ENCODE results near the gene SCNN1B. TPM values are rescaled to one million over a fixed set of nuclear protein-coding genes. Genes with fewer than 3 reads are reported as not detected.
"Not testable (repeated sequence)": the region's sequence is repeated elsewhere in the genome, so short reads cannot be mapped to it uniquely, and the experiment has no call there.

The SCNN1B gene
- 10 to 100 TPM; 46.0 to 99.9 TPM for polyA plus RNA-seq

- WGBS, 2 donors = 2 to 3% methylated on average over 55 to 81 of the region's 81 CpGs
- Histone ChIP-seq H3K36me3 (ENCODE audit: control insufficient read depth in 2 of 2, insufficient read depth in 2 of 2, low read length in 1 of 2) (peaks cover 0 to 6% of the 10 kb centered on the region in 2 donors), H3K27me3 (ENCODE audit: control insufficient read depth in 1 of 2, insufficient read depth in 2 of 2, low read length in 2 of 2) (no peaks in the 10 kb centered on the region), H3K4me1 (ENCODE audit: control insufficient read depth in 2 of 2, insufficient read depth in 2 of 2, low read length in 1 of 2) (peaks cover 0 to 9% of the 10 kb centered on the region in 2 donors), H3K9me3 (ENCODE audit: control insufficient read depth in 2 of 2, insufficient read depth in 1 of 2, low read depth in 1 of 2, low read length in 1 of 2) (no peaks in the 10 kb centered on the region), H3K27ac (ENCODE audit: low read depth in 2 of 2, low read length in 1 of 2) (peak within 1 kb of the TSS; percentile 40 to 52), H3K4me3 (ENCODE audit: low read depth in 1 of 2, low read length in 2 of 2) (peak within 1 kb of the TSS; percentile 61 to 65)
Measured at GRCh38 chr16:23302045-23302956, at the start of gene SCNN1B. TSS of gene SCNN1B (plus strand) at chr16:23302302. CDS start at chr16:23348600, 46,298 bp downstream.

GRCh38 chr16:23252310-23252709, 49.8 kb upstream of the SCNN1B start:
- H3K4me3 ChIP-seq (ENCODE audit: low read depth in 1 of 2, low read length in 2 of 2) = no peak overlapping the region
- peaks cover 0 to 3% of the 10 kb centered on the region in 2 donors for H3K4me1 ChIP-seq (ENCODE audit: control insufficient read depth in 2 of 2, insufficient read depth in 2 of 2, low read length in 1 of 2)
- no peaks in the 10 kb centered on the region for H3K36me3 ChIP-seq (ENCODE audit: control insufficient read depth in 2 of 2, insufficient read depth in 2 of 2, low read length in 1 of 2)
- H3K27me3 ChIP-seq (ENCODE audit: control insufficient read depth in 1 of 2, insufficient read depth in 2 of 2, low read length in 2 of 2) = no peaks in the 10 kb centered on the region
- no peak overlapping the region for H3K27ac ChIP-seq (ENCODE audit: low read depth in 2 of 2, low read length in 1 of 2)
- WGBS, 2 donors = 82 to 86% methylated on average over 5 of the region's 5 CpGs
- no peaks in the 10 kb centered on the region for H3K9me3 ChIP-seq (ENCODE audit: control insufficient read depth in 2 of 2, insufficient read depth in 1 of 2, low read depth in 1 of 2, low read length in 1 of 2)

DNA sequence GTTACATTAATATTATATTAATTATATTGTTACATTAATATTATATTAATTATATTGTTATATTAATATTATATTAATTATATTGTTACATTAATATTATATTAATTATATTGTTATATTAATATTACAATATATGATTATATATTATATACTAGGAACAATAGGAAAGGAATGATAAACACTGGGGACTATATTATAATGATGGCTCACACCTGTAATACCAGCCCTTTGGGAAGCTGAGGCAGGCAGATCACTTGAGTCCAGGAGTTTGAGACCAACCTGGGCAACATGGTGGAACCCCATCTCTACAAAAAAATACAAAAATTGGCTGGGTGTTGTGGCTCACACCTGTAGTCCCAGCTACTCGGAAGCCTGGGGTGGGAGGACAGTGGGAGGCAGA, 48.5 kb upstream of the SCNN1B start:
- not testable (repeated sequence) for H3K36me3 ChIP-seq (ENCODE audit: control insufficient read depth in 2 of 2, insufficient read depth in 2 of 2, low read length in 1 of 2); H3K27me3 ChIP-seq (ENCODE audit: control insufficient read depth in 1 of 2, insufficient read depth in 2 of 2, low read length in 2 of 2)

DNA sequence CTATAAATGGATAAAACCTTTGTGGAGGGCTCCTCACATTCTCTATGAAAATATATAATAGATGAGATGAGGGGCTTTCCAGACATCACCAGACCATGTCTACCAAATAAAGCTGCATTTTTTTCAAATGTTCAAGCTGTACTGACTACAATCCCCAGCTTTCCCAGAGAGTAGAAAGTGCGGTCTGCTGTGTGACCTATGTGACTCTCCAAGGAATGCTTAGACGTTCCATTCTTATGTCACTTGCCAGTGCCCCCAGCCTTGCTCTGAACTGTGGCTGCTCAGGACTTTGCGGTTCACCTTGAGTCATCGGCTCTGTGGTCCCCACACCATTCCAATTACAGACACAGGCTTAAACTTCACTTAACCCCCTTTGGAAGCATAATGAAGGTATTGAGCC, 47.8 kb upstream of the SCNN1B start:
- Histone ChIP-seq H3K4me3 (ENCODE audit: low read depth in 1 of 2, low read length in 2 of 2) (no peak overlapping the region), H3K27ac (ENCODE audit: low read depth in 2 of 2, low read length in 1 of 2) (no peak overlapping the region), H3K36me3 (ENCODE audit: control insufficient read depth in 2 of 2, insufficient read depth in 2 of 2, low read length in 1 of 2) (no peaks in the 10 kb centered on the region), H3K27me3 (ENCODE audit: control insufficient read depth in 1 of 2, insufficient read depth in 2 of 2, low read length in 2 of 2) (no peaks in the 10 kb centered on the region), H3K9me3 (ENCODE audit: control insufficient read depth in 2 of 2, insufficient read depth in 1 of 2, low read depth in 1 of 2, low read length in 1 of 2) (no peaks in the 10 kb centered on the region), H3K4me1 (ENCODE audit: control insufficient read depth in 2 of 2, insufficient read depth in 2 of 2, low read length in 1 of 2) (peaks cover 0 to 9% of the 10 kb centered on the region in 2 donors)
- 66 to 67% methylated on average over 4 of the region's 4 CpGs for WGBS, 2 donors

More for the DNA sequence above, 48.5 kb upstream of the SCNN1B start:
- not testable (repeated sequence) for H3K9me3 ChIP-seq (ENCODE audit: control insufficient read depth in 2 of 2, insufficient read depth in 1 of 2, low read depth in 1 of 2, low read length in 1 of 2); H3K27ac ChIP-seq (ENCODE audit: low read depth in 2 of 2, low read length in 1 of 2); H3K4me3 ChIP-seq (ENCODE audit: low read depth in 1 of 2, low read length in 2 of 2); H3K4me1 ChIP-seq (ENCODE audit: control insufficient read depth in 2 of 2, insufficient read depth in 2 of 2, low read length in 1 of 2)
- 84 to 91% methylated on average over 1 of the region's 1 CpG for WGBS, 2 donors

DNA sequence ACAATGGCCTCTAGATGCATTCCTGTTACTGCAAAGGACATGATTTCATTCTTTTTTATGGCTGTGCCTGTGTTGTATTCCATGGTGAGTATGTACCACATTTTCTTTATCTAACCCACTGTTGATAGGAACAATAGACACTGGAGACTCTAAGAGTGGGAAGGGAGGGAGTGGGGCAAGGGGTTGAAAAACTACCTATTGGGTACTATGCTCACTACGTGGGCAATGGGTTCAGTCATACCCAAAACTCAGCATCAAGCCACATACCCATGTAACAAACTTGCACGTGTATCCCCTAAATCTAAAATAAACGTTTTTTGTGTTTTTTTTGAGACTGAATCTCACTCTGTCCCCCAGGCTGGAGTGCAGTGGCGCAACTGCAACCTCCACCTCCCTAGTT, 47.1 kb upstream of the SCNN1B start:
- WGBS, 2 donors = 59 to 66% methylated on average over 4 of the region's 4 CpGs

DNA sequence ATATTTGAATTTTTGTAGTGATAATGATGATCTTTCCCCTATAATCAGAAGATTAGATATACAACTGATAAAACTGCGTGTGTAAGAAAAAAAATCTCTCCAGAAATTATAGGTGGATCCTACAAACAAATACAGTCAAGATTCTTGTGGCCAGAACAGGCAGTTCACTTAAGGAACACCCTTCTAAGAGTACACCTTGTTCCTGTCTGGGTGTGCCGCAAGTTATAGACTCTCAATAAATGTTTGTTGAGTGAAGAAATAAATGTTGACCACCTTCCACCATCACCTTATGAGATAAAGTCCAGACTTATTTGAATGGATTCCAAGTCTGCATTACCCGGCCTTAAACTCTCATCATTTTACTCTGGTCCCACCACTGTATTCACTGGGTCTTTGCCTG, 45.7 kb upstream of the SCNN1B start:
- Histone ChIP-seq H3K27ac (ENCODE audit: low read depth in 2 of 2, low read length in 1 of 2) (no peak overlapping the region), H3K27me3 (ENCODE audit: control insufficient read depth in 1 of 2, insufficient read depth in 2 of 2, low read length in 2 of 2) (no peaks in the 10 kb centered on the region), H3K36me3 (ENCODE audit: control insufficient read depth in 2 of 2, insufficient read depth in 2 of 2, low read length in 1 of 2) (no peaks in the 10 kb centered on the region), H3K4me1 (ENCODE audit: control insufficient read depth in 2 of 2, insufficient read depth in 2 of 2, low read length in 1 of 2) (peaks cover 0 to 9% of the 10 kb centered on the region in 2 donors), H3K4me3 (ENCODE audit: low read depth in 1 of 2, low read length in 2 of 2) (no peak overlapping the region), H3K9me3 (ENCODE audit: control insufficient read depth in 2 of 2, insufficient read depth in 1 of 2, low read depth in 1 of 2, low read length in 1 of 2) (no peaks in the 10 kb centered on the region)
- WGBS, 2 donors = 61 to 71% methylated on average over 3 of the region's 3 CpGs

More for the DNA sequence above, 47.1 kb upstream of the SCNN1B start:
- Histone ChIP-seq H3K4me1 (ENCODE audit: control insufficient read depth in 2 of 2, insufficient read depth in 2 of 2, low read length in 1 of 2) (peaks cover 0 to 9% of the 10 kb centered on the region in 2 donors), H3K9me3 (ENCODE audit: control insufficient read depth in 2 of 2, insufficient read depth in 1 of 2, low read depth in 1 of 2, low read length in 1 of 2) (no peaks in the 10 kb centered on the region), H3K4me3 (ENCODE audit: low read depth in 1 of 2, low read length in 2 of 2) (no peak overlapping the region), H3K27me3 (ENCODE audit: control insufficient read depth in 1 of 2, insufficient read depth in 2 of 2, low read length in 2 of 2) (no peaks in the 10 kb centered on the region), H3K27ac (ENCODE audit: low read depth in 2 of 2, low read length in 1 of 2) (no peak overlapping the region), H3K36me3 (ENCODE audit: control insufficient read depth in 2 of 2, insufficient read depth in 2 of 2, low read length in 1 of 2) (no peaks in the 10 kb centered on the region)

GRCh38 chr16:23257682-23258081, 44.4 kb upstream of the SCNN1B start:
- Histone ChIP-seq H3K9me3 (ENCODE audit: control insufficient read depth in 2 of 2, insufficient read depth in 1 of 2, low read depth in 1 of 2, low read length in 1 of 2) (no peaks in the 10 kb centered on the region), H3K4me3 (ENCODE audit: low read depth in 1 of 2, low read length in 2 of 2) (no peak overlapping the region), H3K27ac (ENCODE audit: low read depth in 2 of 2, low read length in 1 of 2) (peak overlapping the region; percentile 76 to 88), H3K27me3 (ENCODE audit: control insufficient read depth in 1 of 2, insufficient read depth in 2 of 2, low read length in 2 of 2) (no peaks in the 10 kb centered on the region), H3K4me1 (ENCODE audit: control insufficient read depth in 2 of 2, insufficient read depth in 2 of 2, low read length in 1 of 2) (peaks cover 0 to 9% of the 10 kb centered on the region in 2 donors), H3K36me3 (ENCODE audit: control insufficient read depth in 2 of 2, insufficient read depth in 2 of 2, low read length in 1 of 2) (no peaks in the 10 kb centered on the region)
- 25 to 43% methylated on average over 1 of the region's 1 CpG for WGBS, 2 donors

- 51% methylated on average over 2 of the region's 2 CpGs for WGBS, 2 donors
Measured at GRCh38 chr16:23258919-23259237, 43.2 kb upstream of the SCNN1B start.

DNA sequence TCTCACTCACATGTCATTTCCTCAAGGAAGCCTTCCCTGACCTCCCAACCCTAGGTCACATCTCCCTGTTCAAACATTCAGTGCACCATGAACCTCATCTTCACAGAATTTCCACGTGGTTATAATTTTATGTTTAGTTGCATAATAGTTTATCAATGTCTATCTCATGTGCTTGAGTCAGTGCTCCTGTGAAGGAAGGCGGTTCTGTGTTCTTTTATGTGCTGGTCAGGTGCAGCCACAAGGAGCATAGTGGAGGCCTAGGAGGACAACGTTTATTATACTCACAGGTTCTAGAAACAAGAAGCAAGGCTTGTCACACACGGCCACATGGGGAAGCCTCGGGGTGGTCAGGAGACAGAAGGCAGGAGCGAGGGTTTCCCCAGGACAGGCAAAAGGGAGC, 34.5 kb upstream of the SCNN1B start:
- Histone ChIP-seq H3K27me3 (ENCODE audit: control insufficient read depth in 1 of 2, insufficient read depth in 2 of 2, low read length in 2 of 2) (no peaks in the 10 kb centered on the region), H3K4me3 (ENCODE audit: low read depth in 1 of 2, low read length in 2 of 2) (no peak overlapping the region), H3K9me3 (ENCODE audit: control insufficient read depth in 2 of 2, insufficient read depth in 1 of 2, low read depth in 1 of 2, low read length in 1 of 2) (no peaks in the 10 kb centered on the region), H3K27ac (ENCODE audit: low read depth in 2 of 2, low read length in 1 of 2) (no peak overlapping the region), H3K36me3 (ENCODE audit: control insufficient read depth in 2 of 2, insufficient read depth in 2 of 2, low read length in 1 of 2) (no peaks in the 10 kb centered on the region), H3K4me1 (ENCODE audit: control insufficient read depth in 2 of 2, insufficient read depth in 2 of 2, low read length in 1 of 2) (peaks cover 0 to 2% of the 10 kb centered on the region in 2 donors)
- WGBS, 2 donors = 56 to 65% methylated on average over 6 of the region's 6 CpGs

More at GRCh38 chr16:23258919-23259237, 43.2 kb upstream of the SCNN1B start:
- Histone ChIP-seq H3K4me1 (ENCODE audit: control insufficient read depth in 2 of 2, insufficient read depth in 2 of 2, low read length in 1 of 2) (peaks cover 0 to 9% of the 10 kb centered on the region in 2 donors), H3K36me3 (ENCODE audit: control insufficient read depth in 2 of 2, insufficient read depth in 2 of 2, low read length in 1 of 2) (no peaks in the 10 kb centered on the region), H3K9me3 (ENCODE audit: control insufficient read depth in 2 of 2, insufficient read depth in 1 of 2, low read depth in 1 of 2, low read length in 1 of 2) (no peaks in the 10 kb centered on the region), H3K27ac (ENCODE audit: low read depth in 2 of 2, low read length in 1 of 2) (peak overlapping the region; percentile 76 to 88), H3K27me3 (ENCODE audit: control insufficient read depth in 1 of 2, insufficient read depth in 2 of 2, low read length in 2 of 2) (no peaks in the 10 kb centered on the region), H3K4me3 (ENCODE audit: low read depth in 1 of 2, low read length in 2 of 2) (no peak overlapping the region)

DNA sequence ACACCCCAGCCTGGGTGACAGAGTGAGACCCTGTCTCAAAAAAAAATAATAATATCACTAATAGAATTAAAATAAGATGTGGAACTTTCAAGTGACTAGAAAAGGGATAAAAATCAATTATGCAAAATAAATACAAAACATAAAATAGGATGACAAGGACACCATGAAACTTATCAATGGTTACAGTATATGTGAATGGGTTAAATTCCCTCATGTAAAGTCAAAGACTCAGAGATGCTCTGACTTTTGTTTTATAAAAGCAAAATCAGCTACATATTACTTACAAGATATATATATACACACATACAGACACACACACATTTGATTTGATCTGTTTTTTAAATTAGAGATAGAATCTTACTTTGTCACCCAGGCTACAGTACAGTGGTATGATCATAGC, 33.5 kb upstream of the SCNN1B start:
- Histone ChIP-seq H3K9me3 (ENCODE audit: control insufficient read depth in 2 of 2, insufficient read depth in 1 of 2, low read depth in 1 of 2, low read length in 1 of 2) (no peaks in the 10 kb centered on the region), H3K36me3 (ENCODE audit: control insufficient read depth in 2 of 2, insufficient read depth in 2 of 2, low read length in 1 of 2) (no peaks in the 10 kb centered on the region), H3K4me1 (ENCODE audit: control insufficient read depth in 2 of 2, insufficient read depth in 2 of 2, low read length in 1 of 2) (peaks cover 0 to 2% of the 10 kb centered on the region in 2 donors), H3K27ac (ENCODE audit: low read depth in 2 of 2, low read length in 1 of 2) (no peak overlapping the region), H3K4me3 (ENCODE audit: low read depth in 1 of 2, low read length in 2 of 2) (no peak overlapping the region), H3K27me3 (ENCODE audit: control insufficient read depth in 1 of 2, insufficient read depth in 2 of 2, low read length in 2 of 2) (no peaks in the 10 kb centered on the region)
